HEK293T (cell line): ENCODE measurements around the gene JAML.

Source experiments
- CTCF ChIA-PET: fragments of 350-600 bp; formaldehyde crosslinking; extraction: SDS; loops from one replicate; lab custom pipeline; 2021; ENCODE audit warnings: antibody characterized with exemption, inconsistent platforms; lab: Yijun Ruan, JAX
- POLR2A ChIA-PET: fragments of 350-600 bp; formaldehyde crosslinking; extraction: SDS; loops from one replicate; lab custom pipeline; 2020; ENCODE audit warnings: antibody characterized with exemption, inconsistent platforms; lab: Yijun Ruan, JAX
- DNase-seq: peaks from one replicate; pipeline ENCODE4 v3.0.0; 2012; ENCODE audit warnings: mixed read lengths; ENCODE audit errors: extremely low spot score
- ARNT ChIP-seq: fragments of 450-650 bp; IDR thresholded peaks from 2 replicates; pipeline ENCODE4 v1.6.1; 2017; ENCODE audit warnings: mild to moderate bottlenecking
- BHLHE40 ChIP-seq: fragments of 450-650 bp; IDR thresholded peaks from 2 replicates; pipeline ENCODE4 v1.6.1; 2016; ENCODE audit warnings: mild to moderate bottlenecking, moderate library complexity, borderline replicate concordance
- CTBP1 ChIP-seq: fragments of 450-650 bp; IDR thresholded peaks from 2 replicates; pipeline ENCODE4 v1.6.1; 2016; ENCODE audit warnings: borderline replicate concordance
- ELF4 ChIP-seq: fragments of 450-650 bp; IDR thresholded peaks from 2 replicates; pipeline ENCODE4 v1.6.1; 2017; ENCODE audit warnings: antibody characterized with exemption
- FOXA1 ChIP-seq: fragments of 450-650 bp; IDR thresholded peaks from 2 replicates; pipeline ENCODE4 v1.6.1; 2016; ENCODE audit warnings: mild to moderate bottlenecking
- FOXK2 ChIP-seq: fragments of 450-650 bp; IDR thresholded peaks from 2 replicates; pipeline ENCODE4 v1.6.1; 2016; ENCODE audit warnings: mild to moderate bottlenecking
- FOXM1 ChIP-seq: fragments of 450-650 bp; IDR thresholded peaks from 2 replicates; pipeline ENCODE4 v1.6.1; 2017; ENCODE audit warnings: mild to moderate bottlenecking, borderline replicate concordance
- HDGF ChIP-seq: fragments of 450-650 bp; IDR thresholded peaks from 2 replicates; pipeline ENCODE4 v1.6.1; 2017; ENCODE audit warnings: antibody characterized with exemption, borderline replicate concordance
- L3MBTL2 ChIP-seq: fragments of 450-650 bp; conservative IDR thresholded peaks from 2 replicates; pipeline ENCODE4 v1.6.1; 2016; ENCODE audit warnings: mild to moderate bottlenecking
- LEF1 ChIP-seq: fragments of 450-650 bp; IDR thresholded peaks from 2 replicates; pipeline ENCODE4 v1.6.1; 2017; ENCODE audit warnings: mild to moderate bottlenecking, borderline replicate concordance
- NFRKB ChIP-seq: fragments of 450-650 bp; IDR thresholded peaks from 2 replicates; pipeline ENCODE4 v1.6.1; 2016; ENCODE audit warnings: mild to moderate bottlenecking, moderate library complexity
- PKNOX1 ChIP-seq: fragments of 450-650 bp; IDR thresholded peaks from 2 replicates; pipeline ENCODE4 v1.6.1; 2016
- SP1 ChIP-seq: fragments of 450-650 bp; IDR thresholded peaks from 2 replicates; pipeline ENCODE4 v1.6.1; 2017
- SUZ12 ChIP-seq: fragments of 450-650 bp; IDR thresholded peaks from 2 replicates; pipeline ENCODE4 v1.6.1; 2016; ENCODE audit warnings: mild to moderate bottlenecking
- TARDBP ChIP-seq: fragments of 450-650 bp; IDR thresholded peaks from 2 replicates; pipeline ENCODE4 v1.6.1; 2016
- ZNF384 ChIP-seq: fragments of 450-650 bp; IDR thresholded peaks from 2 replicates; pipeline ENCODE4 v1.6.1; 2016

The JAML gene

DNA sequence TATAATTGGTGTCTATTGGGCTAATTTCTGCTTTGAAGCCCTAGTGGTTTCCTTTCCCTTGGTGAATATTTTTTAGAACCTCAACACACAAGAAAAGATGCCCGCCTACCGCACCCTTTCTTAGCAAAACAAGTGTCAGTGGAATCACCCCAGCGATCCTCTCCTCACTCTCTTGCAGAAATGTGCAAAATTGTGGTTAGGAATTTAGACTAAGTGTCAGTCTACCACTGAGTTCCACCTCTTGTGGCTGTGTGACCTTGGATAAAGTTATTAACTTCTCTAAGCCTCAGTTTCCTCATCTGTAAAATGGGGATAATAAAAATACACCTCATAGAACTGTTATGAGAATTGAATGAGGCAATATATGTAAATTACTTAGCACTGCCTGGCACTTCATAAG, 5.3 kb upstream of the JAML start:
- no peak for TF ChIP-seq ZNF384
- no peak for TF ChIP-seq SUZ12
- TF ChIP-seq FOXM1 = no peak
- TF ChIP-seq L3MBTL2 = no peak
- no peak for TF ChIP-seq TARDBP
- TF ChIP-seq CTBP1 = no peak
- no peak for TF ChIP-seq PKNOX1
- no peak for TF ChIP-seq LEF1
- no peak for TF ChIP-seq SP1
- TF ChIP-seq BHLHE40 = no peak
- no peak for TF ChIP-seq FOXA1
- TF ChIP-seq NFRKB = no peak
- TF ChIP-seq HDGF = no peak
- TF ChIP-seq ELF4 = no peak
- no peak for TF ChIP-seq FOXK2
- no peak for TF ChIP-seq ARNT
- POLR2A ChIA-PET = no interaction called here
- CTCF ChIA-PET = no interaction called here
- no peak for DNase-seq

DNA sequence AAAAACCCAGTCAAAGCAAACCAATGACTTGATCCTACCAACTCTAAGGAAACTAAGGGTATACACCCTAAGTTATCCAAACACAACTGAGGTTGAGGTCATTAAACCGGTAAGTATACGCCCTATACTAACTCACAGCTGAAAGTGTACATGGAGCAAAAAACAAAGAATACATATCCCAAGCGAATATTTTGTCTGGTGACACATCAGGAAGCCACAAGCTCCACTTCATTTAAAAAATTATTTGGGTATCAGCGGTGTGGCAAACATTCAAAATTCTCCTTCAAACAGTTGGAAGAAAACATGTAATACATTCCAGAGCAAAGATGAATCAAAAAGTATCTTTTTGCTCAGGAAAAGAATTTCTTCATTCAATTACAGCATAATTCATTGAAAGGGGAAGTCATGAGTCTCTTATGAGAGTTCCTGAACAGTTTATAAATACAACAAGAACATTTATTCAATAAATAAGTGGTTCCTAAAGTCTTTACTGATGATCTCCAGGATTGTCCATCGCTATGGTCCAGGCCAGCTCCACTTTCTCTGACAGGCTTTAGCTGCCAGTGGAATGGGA, 4.5 kb upstream of the JAML start:
- DNase-seq = no peak
- TF ChIP-seq SP1 (no peak), PKNOX1 (no peak), LEF1 (no peak), L3MBTL2 (no peak), ELF4 (no peak), FOXM1 (no peak), FOXA1 (no peak), NFRKB (no peak), BHLHE40 (no peak), SUZ12 (no peak), FOXK2 (no peak), ARNT (no peak), HDGF (no peak), ZNF384 (no peak), CTBP1 (no peak)
- ChIA-PET POLR2A (no interaction called here), CTCF (no interaction called here)

DNA sequence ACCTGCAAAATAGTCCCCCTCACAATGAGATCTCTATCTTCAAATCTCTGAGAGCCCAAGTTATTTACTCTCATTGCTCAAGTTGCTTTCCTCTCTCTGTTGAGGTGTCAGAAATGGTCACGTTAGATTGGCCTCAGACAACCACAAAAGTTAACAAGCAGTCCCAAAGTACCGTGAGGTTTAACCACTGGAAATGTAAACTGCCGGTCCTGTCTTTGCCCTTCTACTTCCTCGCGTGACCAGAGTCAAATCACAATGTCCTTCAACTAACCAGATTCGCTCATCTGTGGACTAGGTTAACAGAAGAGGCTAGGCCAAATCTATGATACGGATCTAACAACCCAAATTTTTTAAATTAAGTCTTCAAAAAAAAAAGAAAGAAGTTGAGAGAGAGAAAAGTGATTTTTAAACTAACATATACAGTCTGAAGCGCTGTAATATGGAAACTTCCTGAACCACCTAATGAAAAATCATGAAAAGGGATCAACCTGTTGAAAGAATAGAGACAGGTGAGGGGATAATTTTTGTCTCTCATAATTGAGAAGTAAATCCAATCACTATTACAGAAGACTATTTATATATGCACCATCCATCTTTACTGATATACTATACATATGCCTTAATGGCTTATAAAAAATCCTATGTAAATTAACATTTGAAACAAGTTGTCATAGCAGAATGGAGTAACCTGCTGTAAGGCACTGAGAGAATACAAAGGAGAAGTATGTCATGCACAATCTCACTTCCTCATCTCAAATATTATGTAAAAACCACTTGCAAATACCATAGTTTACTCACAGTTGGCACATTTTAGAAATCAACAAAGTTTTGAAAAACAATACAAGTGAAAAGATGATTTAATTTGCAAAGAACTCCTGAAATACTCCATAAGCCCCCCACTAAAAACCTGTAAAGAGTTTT, 3.3 kb upstream of the JAML start:
- POLR2A ChIA-PET = no interaction called here
- TF ChIP-seq FOXK2 = no peak
- TF ChIP-seq PKNOX1 = no peak
- TF ChIP-seq TARDBP = no peak
- no peak for TF ChIP-seq FOXA1
- TF ChIP-seq SUZ12 = no peak
- TF ChIP-seq CTBP1 = no peak
- no peak for TF ChIP-seq SP1
- no peak for TF ChIP-seq ZNF384
- no peak for TF ChIP-seq ARNT
- no peak for TF ChIP-seq BHLHE40
- no peak for TF ChIP-seq ELF4
- no peak for TF ChIP-seq L3MBTL2
- no peak for TF ChIP-seq HDGF
- no peak for TF ChIP-seq NFRKB
- no peak for TF ChIP-seq LEF1
- CTCF ChIA-PET = no interaction called here
- DNase-seq = no peak

DNA sequence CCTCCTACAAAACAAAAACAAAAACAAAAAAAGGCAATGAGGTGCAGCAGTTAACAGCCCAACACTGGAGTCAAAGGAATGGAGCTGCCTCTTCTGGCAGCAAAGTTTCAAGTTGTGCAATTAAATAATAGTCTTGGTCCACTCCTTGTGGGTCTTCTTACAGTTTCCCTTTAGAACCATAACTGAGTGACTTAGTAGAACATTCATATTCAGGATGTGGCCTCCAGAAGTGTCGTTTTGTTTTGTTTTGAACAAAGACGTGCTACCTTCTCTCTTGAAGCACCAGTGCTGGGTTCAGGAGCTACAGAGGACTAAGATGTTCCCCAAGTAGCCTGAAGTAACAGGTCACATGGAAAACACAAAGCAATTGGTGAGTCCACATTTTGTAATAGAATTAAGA, 2.0 kb upstream of the JAML start:
- CTCF ChIA-PET = no interaction called here

More for the DNA sequence above, 2.0 kb upstream of the JAML start:
- POLR2A ChIA-PET = interaction anchor here (0.9 kb wide), 1 partner anchor 46 kb away, joined by 3 read pairs; no protein-coding TSS in a partner anchor
- TF ChIP-seq CTBP1 (no peak), SUZ12 (no peak), FOXA1 (no peak), L3MBTL2 (no peak), ARNT (no peak), TARDBP (no peak), ZNF384 (no peak), BHLHE40 (no peak), SP1 (no peak), HDGF (no peak), PKNOX1 (no peak), FOXK2 (no peak), FOXM1 (no peak)
- no peak for DNase-seq
